Fibroblast of skin of right quadriceps (primary cell): ENCODE results near the gene EPN2.
"Not testable (repeated sequence)": the region's sequence is repeated elsewhere in the genome, so short reads cannot be mapped to it uniquely, and the experiment has no call there.

Experiments
- DNase-seq: peaks from one replicate; pipeline ENCODE4 v3.0.0-alpha.2; 2013

EPN2 gene

GRCh38 chr17:19269641-19270040, 32.5 kb downstream of the EPN2 start:
- DNase-seq, result no peak

- no peak for DNase-seq
Measured at GRCh38 chr17:19270347-19270703, 33.2 kb downstream of the EPN2 start.

GRCh38 chr17:19270704-19271611, 33.8 kb downstream of the EPN2 start:
- no peak for DNase-seq

- DNase-seq, result no peak
Measured at GRCh38 chr17:19271780-19272357, 34.7 kb downstream of the EPN2 start.

- no peak for DNase-seq
Measured at GRCh38 chr17:19273731-19274130, 36.6 kb downstream of the EPN2 start.

GRCh38 chr17:19274893-19275292, 37.7 kb downstream of the EPN2 start:
- DNase-seq, result peak; percentile 20

- no peak for DNase-seq
Measured at GRCh38 chr17:19275457-19276127, 38.4 kb downstream of the EPN2 start.

GRCh38 chr17:19278284-19278683, 41.1 kb downstream of the EPN2 start:
- not testable (repeated sequence) for DNase-seq

GRCh38 chr17:19278729-19279128, 41.6 kb downstream of the EPN2 start:
- DNase-seq, result no peak

GRCh38 chr17:19281161-19281560, 44.0 kb downstream of the EPN2 start:
- DNase-seq, result no peak

- DNase-seq, result no peak
Measured at GRCh38 chr17:19284005-19284959, 47.1 kb downstream of the EPN2 start.

GRCh38 chr17:19285213-19285900, 48.2 kb downstream of the EPN2 start:
- no peak for DNase-seq

GRCh38 chr17:19286751-19287341, 49.7 kb downstream of the EPN2 start:
- no peak for DNase-seq

- no peak for DNase-seq
Measured at GRCh38 chr17:19287651-19288050, 50.5 kb downstream of the EPN2 start.

GRCh38 chr17:19288453-19288852, 51.3 kb downstream of the EPN2 start:
- DNase-seq, result peak; percentile 18

GRCh38 chr17:19290066-19290705, 53.0 kb downstream of the EPN2 start:
- DNase-seq, result no peak

GRCh38 chr17:19291646-19292376, 54.6 kb downstream of the EPN2 start:
- DNase-seq, result no peak

- DNase-seq, result no peak
Measured at GRCh38 chr17:19292377-19292711, 55.2 kb downstream of the EPN2 start.

GRCh38 chr17:19294443-19294842, 57.3 kb downstream of the EPN2 start:
- DNase-seq, result no peak

- no peak for DNase-seq
Measured at GRCh38 chr17:19295473-19296135, 58.4 kb downstream of the EPN2 start.
